Endothelial cell of umbilical vein (primary cell): ENCODE measurements around the gene CLCN2. TPM values are rescaled to one million over a fixed set of nuclear protein-coding genes. Genes with fewer than 3 reads are reported as not detected.

Experiments
- BruUV-seq: library from RNA; stranded (reverse); fragments of 400-500 nt; replicated peaks from 2 replicates; lab custom pipeline; 2021; lab: Mats Ljungman, UMichigan
- CTCF ChIA-PET: fragments of 300-600, 350-600 bp; sonication (Branson Sonifier 250); formaldehyde crosslinking; loops from one replicate; lab custom pipeline; 2021; ENCODE audit warnings: antibody characterized with exemption, inconsistent platforms; lab: Charles Lee
- POLR2A ChIA-PET: fragments of 300-600, 350-600 bp; sonication (Branson Sonifier 250); formaldehyde crosslinking; loops from one replicate; lab custom pipeline; 2021; ENCODE audit warnings: antibody characterized with exemption, inconsistent platforms; lab: Charles Lee
- DNase-seq: peaks from one replicate; pipeline ENCODE4 v3.0.0-alpha.2; 2011; ENCODE audit warnings: low read depth, low spot score
- FAIRE-seq: peaks from 2 replicates; lab custom pipeline; 2011; peaks lifted over from hg19 to GRCh38; lab: Jason Lieb, UNC
- H2AFZ ChIP-seq: 2 replicates; pipeline ENCODE4 v1.6.0; 2012; ENCODE audit warnings: low read depth, low read length, control low read depth, inconsistent platforms
- H3K27ac ChIP-seq: 2 replicates; pipeline ENCODE4 v1.5.1; 2011; ENCODE audit warnings: low read depth, mild to moderate bottlenecking, control low read depth, low read length, moderate library complexity; ENCODE audit not compliant: insufficient read depth
- H3K27me3 ChIP-seq, 2 experiments: 2 replicates each; pipeline versions ENCODE4 v1.6.0 to v1.6.1; 2011; ENCODE audit warnings: low read length in 2 of 2, mixed read lengths in 1 of 2; ENCODE audit not compliant: control insufficient read depth in 2 of 2, insufficient read depth in 2 of 2
- H3K36me3 ChIP-seq, 2 experiments: 2 replicates in 1 of 2; 3 replicates in 1 of 2; pipeline ENCODE4 v1.5.1; 2011; ENCODE audit warnings: low read length in 2 of 2, mild to moderate bottlenecking in 1 of 2, moderate library complexity in 1 of 2; ENCODE audit not compliant: control insufficient read depth in 2 of 2, insufficient read depth in 2 of 2; ENCODE audit errors: extremely low read depth in 1 of 2
- H3K4me1 ChIP-seq: 3 replicates; pipeline ENCODE4 v1.5.1; 2011; ENCODE audit warnings: mild to moderate bottlenecking, low read length; ENCODE audit not compliant: control insufficient read depth, insufficient read depth; ENCODE audit errors: extremely low read depth
- H3K4me2 ChIP-seq: 2 replicates; pipeline ENCODE4 v1.6.1; 2011; ENCODE audit warnings: low read length, control low read depth, mixed read lengths; ENCODE audit not compliant: insufficient read depth
- H3K4me3 ChIP-seq, 3 experiments: fragments of 200-600 bp in 1 of 3; sonication (generic), shearing (Covaris generic) in 1 of 3; replicated peaks in 1 of 3; 2 replicates each; pipeline ENCODE4 v1.5.1; 2011 to 2016; ENCODE audit warnings: control low read depth in 3 of 3, low read length in 3 of 3, mild to moderate bottlenecking in 2 of 3, inconsistent platforms in 1 of 3, low read depth in 1 of 3, moderate library complexity in 1 of 3; ENCODE audit not compliant: insufficient read depth in 1 of 3
- H3K79me2 ChIP-seq: 2 replicates; pipeline ENCODE4 v1.6.0; 2012; ENCODE audit warnings: low read length, inconsistent platforms; ENCODE audit not compliant: control insufficient read depth, insufficient read depth
- H3K9ac ChIP-seq: replicated peaks from 2 replicates; pipeline ENCODE3; 2011; ENCODE audit warnings: low read length, control low read depth; ENCODE audit not compliant: insufficient read depth; ENCODE audit errors: extremely low read depth
- H3K9me1 ChIP-seq: replicated peaks from 3 replicates; pipeline ENCODE4 v1.6.0; 2011; ENCODE audit warnings: mild to moderate bottlenecking, low read length; ENCODE audit not compliant: control insufficient read depth, insufficient read depth; ENCODE audit errors: extremely low read depth
- H3K9me3 ChIP-seq: replicated peaks from 2 replicates; pipeline ENCODE4 v1.5.1; 2012; ENCODE audit warnings: low read length, inconsistent platforms; ENCODE audit not compliant: control insufficient read depth, insufficient read depth
- H4K20me1 ChIP-seq: replicated peaks from 2 replicates; pipeline ENCODE3; 2011; ENCODE audit warnings: mild to moderate bottlenecking, low read length; ENCODE audit not compliant: control insufficient read depth, insufficient read depth; ENCODE audit errors: extremely low read depth
- CTCF ChIP-seq, 2 donors: IDR thresholded peaks; 1 replicate in 1 of 2; 2 replicates in 1 of 2; pipeline ENCODE4 v1.5.1; 2011; ENCODE audit warnings: low read length in 2 of 2, mild to moderate bottlenecking in 2 of 2, moderate library complexity in 2 of 2, control low read depth in 1 of 2, inconsistent platforms in 1 of 2, low read depth in 1 of 2; ENCODE audit not compliant: insufficient read depth in 1 of 2; ENCODE audit errors: extremely low read depth in 1 of 2
- EZH2 ChIP-seq: IDR thresholded peaks from 2 replicates; pipeline ENCODE4 v1.6.1; 2012; ENCODE audit warnings: borderline replicate concordance, low read depth, mild to moderate bottlenecking, moderate library complexity, low read length, inconsistent platforms; ENCODE audit not compliant: severe bottlenecking
- FOS ChIP-seq: IDR thresholded peaks from 2 replicates; pipeline ENCODE4 v1.6.1; 2011; ENCODE audit warnings: mild to moderate bottlenecking, low read length, moderate library complexity, borderline replicate concordance; ENCODE audit not compliant: insufficient read depth
- GATA2 ChIP-seq: IDR thresholded peaks from 2 replicates; pipeline ENCODE4 v1.7.0; 2011; ENCODE audit warnings: low read depth, mild to moderate bottlenecking, moderate library complexity, mixed read lengths, low read length; ENCODE audit not compliant: insufficient read length, insufficient read depth
- JUN ChIP-seq: IDR thresholded peaks from 2 replicates; pipeline ENCODE4 v1.6.1; 2011; ENCODE audit warnings: borderline replicate concordance, low read depth; ENCODE audit not compliant: insufficient read length, insufficient read depth
- MAX ChIP-seq: IDR thresholded peaks from 2 replicates; pipeline ENCODE4 v1.6.1; 2011; ENCODE audit not compliant: insufficient read depth, insufficient read length
- MYC ChIP-seq: IDR thresholded peaks from one replicate; pipeline ENCODE4 v1.6.1; 2011; ENCODE audit warnings: mild to moderate bottlenecking, low read depth, low read length
- POLR2A ChIP-seq: IDR thresholded peaks from 2 replicates; pipeline ENCODE4 v1.6.1; 2012; ENCODE audit warnings: low read depth, mild to moderate bottlenecking, control low read depth, low read length
- POLR2AphosphoS5 ChIP-seq: IDR thresholded peaks from 2 replicates; pipeline ENCODE4 v1.6.1; 2012; ENCODE audit warnings: low read depth, mild to moderate bottlenecking, control low read depth, low read length, moderate library complexity; ENCODE audit not compliant: insufficient read depth
- dilution Hi-C: fragments of 300-500 bp; cut with MboI; formaldehyde crosslinking; loops from one replicate; pipeline ENCODE4 v1.15.0; 2019; ENCODE audit warnings: low sequenced_read_pairs; ENCODE audit not compliant: extremely low pct_ligation_motif_present
- intact Hi-C: fragments of 100-400 bp; cut with micrococcal nuclease; formaldehyde crosslinking; loops from one replicate; pipeline ENCODE4 v1.10.0; 2022
- polyA plus RNA-seq, 4 experiments: library from polyadenylated mRNA; depleted of rRNA in 3 of 4; stranded (reverse) in 3 of 4; unstranded in 1 of 4; fragments of >200 nt; gene quantifications; 2 replicates each; pipeline versions ENCODE4 v1.2.1 to v1.2.3, GENCODE V29; 2011 to 2012; ENCODE audit warnings: missing spikeins in 1 of 4
- total RNA-seq: library from RNA; stranded (reverse); gene quantifications from 2 replicates; pipeline ENCODE4 v1.2.3, GENCODE V29; 2021

Gene CLCN2
- total and polyA plus RNA-seq, 2 donors (not counting 3 experiments of a cell fraction or from before 2014, with no cell fraction given) = 3.5 to 6.5 TPM

GRCh38 chr3:184321666-184322065, 39.7 kb downstream of the CLCN2 start:
- TF ChIP-seq JUN (no peak), CTCF (IDR thresholded peaks at IDR 0.05; ENCODE audit: extremely low read depth in 1 of 2, insufficient read depth in 1 of 2, low read depth in 1 of 2, low read length in 2 of 2) (no peak), EZH2 (no peak), FOS (no peak), GATA2 (no peak), MYC (no peak), MAX (no peak), POLR2A (no peak), POLR2AphosphoS5 (no peak)
- H3K27me3 ChIP-seq = no peaks in the 10 kb centered on the region
- H3K9ac ChIP-seq = no peak overlapping the region
- CTCF ChIA-PET = no interaction called here
- H3K4me3 ChIP-seq = no peak overlapping the region
- H3K4me2 ChIP-seq = no peak overlapping the region
- FAIRE-seq = no peak
- dilution Hi-C loops (no loop called here), intact Hi-C loops (no loop called here)
- peaks cover 91% of the 10 kb centered on the region for H3K79me2 ChIP-seq
- no peak overlapping the region for H3K27ac ChIP-seq
- POLR2A ChIA-PET = no interaction called here
- TSS peak; percentile 32 for BruUV-seq
- no peak overlapping the region for H2AFZ ChIP-seq
- no peaks in the 10 kb centered on the region for H3K9me1 ChIP-seq
- H3K4me1 ChIP-seq = peaks cover 40% of the 10 kb centered on the region
- H3K36me3 ChIP-seq = peaks cover 65 to 69% of the 10 kb centered on the region in 2 experiments
- DNase-seq = no peak
- H3K9me3 ChIP-seq = no peaks in the 10 kb centered on the region
- peaks cover 1% of the 10 kb centered on the region for H4K20me1 ChIP-seq
